Right hindlimb (tissue), 1 donor: Measurements from ENCODE around the gene TCEANC.
"Not testable (repeated sequence)": the region's sequence is repeated elsewhere in the genome, so short reads cannot be mapped to it uniquely, and the experiment has no call there.

ENCODE experiments used
- DNase-seq: peaks from one replicate; pipeline ENCODE4 v3.0.0-alpha.2; 2018

TCEANC gene

GRCh38 chrX:13652850-13653693, at the start of gene TCEANC:
Gene TCEANC (plus strand): TSS chrX:13653141. CDS start chrX:13662509, 9,368 bp downstream.
- DNase-seq = peak; percentile 97

DNA sequence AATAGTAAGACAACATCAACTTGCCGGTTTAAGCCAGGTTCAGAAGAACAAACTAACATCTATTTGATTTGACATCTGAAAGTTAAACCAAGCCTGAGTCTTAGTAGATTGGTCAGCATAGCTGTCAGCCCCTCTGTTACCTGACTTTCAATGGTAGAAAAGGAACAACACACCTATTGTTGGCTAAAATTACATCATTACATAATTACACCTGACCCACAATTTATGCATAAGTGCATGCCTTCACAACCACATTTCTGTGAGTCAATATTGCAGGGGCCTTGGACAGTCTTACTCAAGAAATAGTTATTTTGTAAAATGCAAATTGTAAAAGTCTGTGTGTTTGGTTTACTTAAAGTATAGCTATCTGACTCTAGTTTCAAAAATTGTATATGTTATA, 47.3 kb upstream of the TCEANC start:
- no peak for DNase-seq

- no peak for DNase-seq
Observed at GRCh38 chrX:13607331-13607995, 45.5 kb upstream of the TCEANC start.

GRCh38 chrX:13607996-13608365, 45.0 kb upstream of the TCEANC start:
- DNase-seq = no peak

GRCh38 chrX:13614154-13614553, 38.8 kb upstream of the TCEANC start:
- DNase-seq = no peak

DNA sequence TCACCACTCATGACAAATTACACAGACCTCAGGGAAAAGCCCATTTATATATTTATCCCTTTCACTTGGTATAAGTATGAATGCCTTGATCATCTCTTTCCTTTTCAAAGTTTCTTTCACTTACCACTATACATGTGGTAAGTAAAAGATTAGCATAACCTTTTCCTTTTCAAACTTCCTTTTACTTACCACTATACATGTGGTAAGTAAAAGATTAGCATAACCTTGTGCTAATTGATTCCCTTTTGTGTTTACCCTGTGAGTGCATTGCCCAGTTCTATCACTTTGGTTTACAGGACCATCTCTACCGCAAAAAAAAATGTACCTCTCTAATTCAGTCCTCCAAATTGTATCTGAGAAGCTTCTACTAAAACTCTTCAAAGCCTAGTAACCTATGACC, 32.7 kb upstream of the TCEANC start:
- DNase-seq = no peak

DNA sequence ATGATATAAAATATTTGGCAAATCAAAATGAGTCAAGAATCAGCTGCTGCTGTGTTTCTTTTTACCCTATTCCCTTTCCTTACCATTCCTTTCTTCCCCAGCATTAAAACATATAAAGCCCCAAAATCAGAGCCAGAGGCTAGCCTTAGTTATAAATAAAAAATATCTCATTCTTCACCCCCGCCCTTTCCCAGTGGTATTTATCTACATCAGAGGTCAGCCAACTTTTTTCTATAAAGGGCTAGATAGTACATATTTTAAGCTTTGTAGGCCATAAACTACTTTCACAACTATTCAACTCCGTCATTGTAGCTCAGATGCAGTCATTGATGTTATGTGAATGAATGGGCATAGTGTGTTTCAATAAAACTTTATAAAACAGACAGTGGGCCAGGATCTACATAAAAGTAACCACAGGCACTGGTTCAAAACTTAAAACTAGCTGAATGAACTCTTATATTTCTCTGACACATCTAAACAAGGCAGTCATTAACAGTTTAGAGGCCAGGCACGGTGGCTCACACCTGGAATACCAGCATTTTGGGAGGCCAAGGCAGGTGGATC, 30.5 kb upstream of the TCEANC start:
- no peak for DNase-seq

- DNase-seq = no peak
Observed at GRCh38 chrX:13627306-13627705, 25.6 kb upstream of the TCEANC start.

- not testable (repeated sequence) for DNase-seq
Observed at GRCh38 chrX:13637224-13637623, 15.7 kb upstream of the TCEANC start.

DNA sequence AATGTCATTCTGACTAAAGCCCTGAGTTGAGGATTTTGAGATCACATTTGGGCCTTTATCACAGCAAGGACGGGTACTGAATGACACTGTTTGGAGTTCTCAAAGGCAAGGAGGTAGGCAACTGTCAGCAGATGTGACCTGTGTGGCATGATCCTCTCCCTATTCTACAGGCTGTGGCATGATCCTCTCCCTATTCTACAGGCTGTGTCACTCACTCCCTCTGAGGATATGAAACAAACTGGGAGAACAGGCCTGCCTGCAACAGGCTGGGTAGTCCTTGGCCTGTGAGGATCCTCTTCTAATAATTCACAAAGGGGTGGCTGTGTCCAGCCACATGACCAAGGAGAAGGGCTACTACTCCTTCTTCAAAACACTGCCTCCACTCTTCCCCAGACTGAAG, 14.9 kb upstream of the TCEANC start:
- DNase-seq = no peak

DNA sequence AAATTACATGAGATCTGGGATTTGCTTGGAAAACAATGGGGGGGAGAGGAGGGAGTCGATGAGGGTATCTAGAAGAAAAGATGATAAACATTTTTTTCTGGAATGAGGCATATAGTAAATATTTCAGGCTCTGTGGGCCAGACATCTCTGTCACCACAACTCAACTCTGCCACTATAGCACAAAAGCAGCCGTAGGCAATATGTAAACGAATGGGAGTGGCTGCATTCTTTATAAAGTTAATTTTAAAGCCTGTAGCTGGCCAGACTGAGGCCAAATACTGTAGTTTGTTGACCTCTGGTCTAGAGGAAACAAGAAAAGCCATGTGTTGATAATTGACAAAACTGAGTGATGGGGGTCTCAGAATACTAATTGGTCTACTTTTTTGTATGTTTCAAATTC, 14.1 kb upstream of the TCEANC start:
- no peak for DNase-seq

GRCh38 chrX:13641684-13642083, 11.3 kb upstream of the TCEANC start:
- not testable (repeated sequence) for DNase-seq

GRCh38 chrX:13645464-13646153, 7.3 kb upstream of the TCEANC start:
- DNase-seq = no peak

DNA sequence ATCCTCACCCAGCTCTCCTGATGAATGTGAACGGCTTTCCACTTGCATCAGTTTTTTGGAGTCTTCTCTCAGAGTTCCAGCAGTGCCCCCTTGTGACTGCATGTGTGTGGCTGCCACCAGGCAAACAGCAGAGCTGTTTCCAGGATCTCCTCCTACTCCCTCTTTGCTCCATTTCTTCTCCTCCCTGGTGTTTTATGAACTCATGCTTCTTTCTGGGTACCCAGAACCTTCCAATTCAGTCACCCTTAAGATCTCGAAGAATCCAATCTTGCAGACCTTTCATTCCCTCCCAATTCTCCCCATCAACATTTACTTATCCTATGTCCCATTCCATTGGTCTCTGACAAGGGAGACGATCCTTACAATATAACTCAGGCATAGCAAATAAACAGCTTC, 6.8 kb upstream of the TCEANC start:
- peak; percentile 74 for DNase-seq

- peak; percentile 49 for DNase-seq
Observed at GRCh38 chrX:13647709-13648212, 5.2 kb upstream of the TCEANC start.

- not testable (repeated sequence) for DNase-seq
Observed at GRCh38 chrX:13648336-13648735, 4.6 kb upstream of the TCEANC start.

- DNase-seq = peak; percentile 35
Observed at GRCh38 chrX:13649838-13650237, 3.1 kb upstream of the TCEANC start.

GRCh38 chrX:13650318-13650717, 2.6 kb upstream of the TCEANC start:
- DNase-seq = no peak

DNA sequence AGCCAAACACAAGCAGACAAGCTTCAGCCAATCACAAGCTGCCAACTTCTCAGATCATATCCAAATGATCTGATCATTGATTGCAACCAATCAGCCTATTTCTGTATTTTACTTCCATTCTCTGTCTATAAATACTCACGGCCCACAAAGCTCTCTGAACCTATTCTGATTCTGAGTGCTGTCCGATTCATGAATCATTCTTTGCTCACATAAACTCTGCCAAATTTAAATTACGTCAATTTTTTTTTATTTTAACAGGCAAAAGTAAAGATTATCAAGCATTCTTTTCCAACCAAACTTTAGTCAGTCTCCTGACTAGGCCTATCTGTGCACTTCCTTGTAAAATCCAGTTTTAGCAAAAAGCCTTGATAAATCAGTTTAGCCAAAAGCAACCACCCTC, 1.8 kb upstream of the TCEANC start:
- DNase-seq = no peak

GRCh38 chrX:13652287-13652793, 601 bp upstream of the TCEANC start:
- no peak for DNase-seq

GRCh38 chrX:13654116-13654515, 1.2 kb downstream of the TCEANC start:
- no peak for DNase-seq

GRCh38 chrX:13655674-13656073, 2.7 kb downstream of the TCEANC start:
- DNase-seq = no peak

- no peak for DNase-seq
Observed at GRCh38 chrX:13658602-13659001, 5.7 kb downstream of the TCEANC start.
